K562 treated with DMSO at 1 percent for 4 hours (cell line): ENCODE measurements around the gene SPHKAP. TPM values are rescaled to one million over a fixed set of nuclear protein-coding genes. Genes with fewer than 3 reads are reported as not detected.

Source experiments
- total RNA-seq: library from RNA; unstranded; fragments of 300-600 nt; gene quantifications from 2 replicates; pipeline ENCODE4 v1.2.3, GENCODE V29; 2022; ENCODE audit not compliant: insufficient read depth

SPHKAP gene
- total RNA-seq: not detected in 2 replicates

GRCh38 chr2:228181098-228182019 lies at the start of gene SPHKAP:
SPHKAP (minus strand) TSS chr2:228181687; CDS start chr2:228181598, 89 bp downstream.

